Measurements from ENCODE around the gene CA4. TPM values are rescaled to one million over a fixed set of nuclear protein-coding genes. Genes with fewer than 3 reads are reported as not detected.
"Not testable (repeated sequence)": the region's sequence is repeated elsewhere in the genome, so short reads cannot be mapped to it uniquely, and the experiment has no call there.

Gene CA4
- total and polyA plus RNA-seq, 7 donors, result 8.9 to 16.6 (median 11.8) TPM

GRCh38 chr17:60106340-60107059, 43.3 kb upstream of the CA4 start:
- WGBS, 3 donors, result 90 to 92% (median 91%) methylated on average over 5 of the region's 5 CpGs
- intact Hi-C loops (cut with DNase I), result loop anchor here in 1 of 2 donors (10.0 kb wide), 1 partner anchor 328 kb away; no protein-coding TSS in a partner anchor

GRCh38 chr17:60107526-60108257, 42.1 kb upstream of the CA4 start:
- Histone ChIP-seq H3K27me3 (ENCODE audit: insufficient read depth in 3 of 3, low read length in 2 of 3) (no peaks in the 10 kb centered on the region), H3K9me3 (no peaks in the 10 kb centered on the region), H3K4me3 (no peak overlapping the region), H3K4me1 (no peaks in the 10 kb centered on the region), H3K27ac (no peak overlapping the region), H3K36me3 (ENCODE audit: insufficient read depth in 1 of 2, low read depth in 1 of 2) (no peaks in the 10 kb centered on the region)
- ATAC-seq (no peak), DNase-seq (no peak)
- 77 to 80% (median 80%) methylated on average over 10 of the region's 10 CpGs for WGBS, 3 donors
- intact Hi-C loops (cut with DNase I), result loop anchor here in 1 of 2 donors (10.0 kb wide), 1 partner anchor 327 kb away; no protein-coding TSS in a partner anchor
- TF ChIP-seq CTCF (IDR thresholded peaks at IDR 0.05), result no peak

More at GRCh38 chr17:60106340-60107059, 43.3 kb upstream of the CA4 start:
- Histone ChIP-seq H3K9me3 (no peaks in the 10 kb centered on the region), H3K27me3 (ENCODE audit: insufficient read depth in 3 of 3, low read length in 2 of 3) (no peaks in the 10 kb centered on the region), H3K4me3 (no peak overlapping the region), H3K4me1 (no peaks in the 10 kb centered on the region), H3K27ac (no peak overlapping the region), H3K36me3 (ENCODE audit: insufficient read depth in 1 of 2, low read depth in 1 of 2) (no peaks in the 10 kb centered on the region)
- TF ChIP-seq CTCF (IDR thresholded peaks at IDR 0.05), result no peak
- DNase-seq (no peak), ATAC-seq (no peak)

GRCh38 chr17:60108309-60108708, 41.5 kb upstream of the CA4 start:
- H3K27me3 ChIP-seq (ENCODE audit: insufficient read depth in 3 of 3, low read length in 2 of 3); H3K9me3 ChIP-seq; H3K36me3 ChIP-seq (ENCODE audit: insufficient read depth in 1 of 2, low read depth in 1 of 2); H3K4me1 ChIP-seq; DNase-seq; ATAC-seq; H3K27ac ChIP-seq; H3K4me3 ChIP-seq: not testable (repeated sequence)
- intact Hi-C loops (cut with DNase I), result loop anchor here in 1 of 2 donors (10.0 kb wide), 1 partner anchor 326 kb away; no protein-coding TSS in a partner anchor
- WGBS, 3 donors, result 24 to 32% (median 29%) methylated on average over 1 of the region's 1 CpG

- WGBS, 3 donors, result 61 to 66% (median 64%) methylated on average over 4 of the region's 4 CpGs
Observed at GRCh38 chr17:60108712-60109111, 41.1 kb upstream of the CA4 start.

More at GRCh38 chr17:60108712-60109111, 41.1 kb upstream of the CA4 start:
- Histone ChIP-seq H3K4me3 (no peak overlapping the region), H3K4me1 (no peaks in the 10 kb centered on the region), H3K27ac (no peak overlapping the region), H3K36me3 (ENCODE audit: insufficient read depth in 1 of 2, low read depth in 1 of 2) (no peaks in the 10 kb centered on the region), H3K27me3 (ENCODE audit: insufficient read depth in 3 of 3, low read length in 2 of 3) (no peaks in the 10 kb centered on the region), H3K9me3 (no peaks in the 10 kb centered on the region)
- ATAC-seq (no peak), DNase-seq (no peak)
- intact Hi-C loops (cut with DNase I), result loop anchor here in 1 of 2 donors (10.0 kb wide), 1 partner anchor 326 kb away; no protein-coding TSS in a partner anchor
- TF ChIP-seq CTCF (IDR thresholded peaks at IDR 0.05), result no peak

Data from psoas muscle (tissue), 8 donors.